Astrocyte (in vitro differentiated cells and primary cell): ENCODE results near the gene FHAD1. TPM values are rescaled to one million over a fixed set of nuclear protein-coding genes. Genes with fewer than 3 reads are reported as not detected.

Source experiments
- DNase-seq: peaks from one replicate; pipeline ENCODE4 v3.0.0-alpha.2; 2010; ENCODE audit warnings: low read depth
- FAIRE-seq: peaks from 2 replicates; lab custom pipeline; 2011; peaks lifted over from hg19 to GRCh38; lab: Jason Lieb, UNC
- H2AFZ ChIP-seq: 2 replicates; pipeline ENCODE4 v1.6.0; 2012; ENCODE audit warnings: low read depth, low read length, inconsistent platforms
- H3K27ac ChIP-seq: 2 replicates; pipeline ENCODE4 v1.5.1; 2011; ENCODE audit warnings: low read depth, low read length, inconsistent platforms
- H3K27me3 ChIP-seq: 2 replicates; pipeline ENCODE4 v1.6.0; 2011; ENCODE audit warnings: low read length, inconsistent platforms; ENCODE audit not compliant: insufficient read depth
- H3K36me3 ChIP-seq: 2 replicates; pipeline ENCODE4 v1.5.1; 2011; ENCODE audit warnings: low read length, inconsistent platforms; ENCODE audit not compliant: insufficient read depth
- H3K4me1 ChIP-seq: 2 replicates; pipeline ENCODE4 v1.5.1; 2011; ENCODE audit warnings: low read length, inconsistent platforms; ENCODE audit not compliant: insufficient read depth
- H3K4me2 ChIP-seq: 2 replicates; pipeline ENCODE4 v1.6.0; 2012; ENCODE audit warnings: low read length, inconsistent platforms
- H3K4me3 ChIP-seq: 2 replicates; pipeline ENCODE4 v1.5.1; 2011; ENCODE audit warnings: low read depth, mild to moderate bottlenecking, low read length, inconsistent platforms; ENCODE audit not compliant: insufficient read depth
- H3K79me2 ChIP-seq: 2 replicates; pipeline ENCODE4 v1.6.0; 2012; ENCODE audit warnings: mild to moderate bottlenecking, low read length, inconsistent platforms; ENCODE audit not compliant: insufficient read depth
- H3K9ac ChIP-seq: 2 replicates; pipeline ENCODE4 v1.6.0; 2012; ENCODE audit warnings: mild to moderate bottlenecking, low read length, inconsistent platforms
- H3K9me3 ChIP-seq: 2 replicates; pipeline ENCODE4 v1.5.1; 2012; ENCODE audit warnings: low read depth, mild to moderate bottlenecking, low read length, inconsistent platforms; ENCODE audit not compliant: insufficient read depth
- H4K20me1 ChIP-seq: 2 replicates; pipeline ENCODE4 v1.6.0; 2012; ENCODE audit warnings: low read length, inconsistent platforms; ENCODE audit not compliant: insufficient read depth
- H3K27ac Mint-ChIP-seq: one replicate; pipeline ENCODE4 v1.8.0; 2021; ENCODE audit warnings: mild to moderate bottlenecking, mixed read lengths; ENCODE audit not compliant: unreplicated experiment
- H3K27me3 Mint-ChIP-seq: one replicate; pipeline ENCODE4 v1.8.0; 2021; ENCODE audit warnings: low read depth, mixed read lengths; ENCODE audit not compliant: unreplicated experiment
- H3K36me3 Mint-ChIP-seq: one replicate; pipeline ENCODE4 v1.8.0; 2021; ENCODE audit warnings: low read depth, mixed read lengths; ENCODE audit not compliant: unreplicated experiment
- H3K4me1 Mint-ChIP-seq: one replicate; pipeline ENCODE4 v1.8.0; 2021; ENCODE audit warnings: low read depth, mixed read lengths; ENCODE audit not compliant: unreplicated experiment
- H3K4me3 Mint-ChIP-seq: one replicate; pipeline ENCODE4 v1.8.0; 2021; ENCODE audit warnings: mild to moderate bottlenecking, moderate library complexity, mixed read lengths; ENCODE audit not compliant: unreplicated experiment
- H3K9me3 Mint-ChIP-seq: one replicate; pipeline ENCODE4 v1.8.0; 2021; ENCODE audit warnings: mild to moderate bottlenecking, mixed read lengths; ENCODE audit not compliant: unreplicated experiment
- EZH2 ChIP-seq: IDR thresholded peaks from 2 replicates; pipeline ENCODE4 v1.6.1; 2012; ENCODE audit warnings: mild to moderate bottlenecking, low read length, inconsistent platforms; ENCODE audit not compliant: insufficient read depth
- total RNA-seq: library from RNA; stranded (reverse); gene quantifications from 2 replicates; pipeline ENCODE4 v1.2.1, GENCODE V29; 2021
- TF ChIP-seq, protein P1 (sequence below): IDR thresholded peaks from 2 replicates; pipeline ENCODE4 v1.5.1; 2011; ENCODE audit warnings: low read depth, mild to moderate bottlenecking, inconsistent platforms, low read length, moderate library complexity; ENCODE audit not compliant: insufficient read depth

The FHAD1 gene
- total RNA-seq, 1 donor from 2014 or later: 0.25 TPM

DNA sequence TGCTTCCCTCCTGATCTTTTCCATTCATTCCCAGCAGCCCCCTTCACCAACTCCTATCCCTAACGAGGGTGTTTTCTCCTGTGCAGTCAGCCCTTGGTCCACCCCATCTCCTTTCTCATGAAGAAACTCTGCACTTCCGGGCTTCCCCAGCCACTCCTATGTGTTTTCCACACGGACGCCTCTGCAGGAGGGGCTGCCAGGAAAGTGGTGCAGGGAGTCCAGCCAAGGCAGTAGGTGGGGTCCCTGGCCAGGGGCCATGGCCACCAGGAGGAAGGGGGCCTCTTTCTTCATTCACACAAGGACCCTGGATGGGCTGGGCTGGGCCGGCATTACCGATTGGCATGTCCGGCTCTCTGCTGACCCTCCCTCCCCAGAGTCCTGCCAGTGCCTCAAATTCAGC is 89.8 kb downstream of the FHAD1 start:
- Histone ChIP-seq H3K4me2 (peak overlapping the region; percentile 68), H3K9me3 (no peaks in the 10 kb centered on the region), H3K79me2 (no peaks in the 10 kb centered on the region), H2AFZ (peak overlapping the region; percentile 59), H3K36me3 (no peaks in the 10 kb centered on the region), H3K27ac (no peak overlapping the region), H3K4me1 (peaks cover 28% of the 10 kb centered on the region), H3K27me3 (peaks cover 3% of the 10 kb centered on the region), H3K4me3 (no peak overlapping the region), H3K9ac (peak overlapping the region; percentile 27), H4K20me1 (no peaks in the 10 kb centered on the region)
- Mint-ChIP-seq H3K9me3 (peaks cover 16% of the 10 kb centered on the region), H3K4me1 (peaks cover 27% of the 10 kb centered on the region), H3K4me3 (no peak overlapping the region), H3K36me3 (peaks cover 12% of the 10 kb centered on the region), H3K27ac (no peak overlapping the region), H3K27me3 (peaks cover 7% of the 10 kb centered on the region)
- TF ChIP-seq EZH2: no peak
- TF ChIP-seq, protein P1, sequence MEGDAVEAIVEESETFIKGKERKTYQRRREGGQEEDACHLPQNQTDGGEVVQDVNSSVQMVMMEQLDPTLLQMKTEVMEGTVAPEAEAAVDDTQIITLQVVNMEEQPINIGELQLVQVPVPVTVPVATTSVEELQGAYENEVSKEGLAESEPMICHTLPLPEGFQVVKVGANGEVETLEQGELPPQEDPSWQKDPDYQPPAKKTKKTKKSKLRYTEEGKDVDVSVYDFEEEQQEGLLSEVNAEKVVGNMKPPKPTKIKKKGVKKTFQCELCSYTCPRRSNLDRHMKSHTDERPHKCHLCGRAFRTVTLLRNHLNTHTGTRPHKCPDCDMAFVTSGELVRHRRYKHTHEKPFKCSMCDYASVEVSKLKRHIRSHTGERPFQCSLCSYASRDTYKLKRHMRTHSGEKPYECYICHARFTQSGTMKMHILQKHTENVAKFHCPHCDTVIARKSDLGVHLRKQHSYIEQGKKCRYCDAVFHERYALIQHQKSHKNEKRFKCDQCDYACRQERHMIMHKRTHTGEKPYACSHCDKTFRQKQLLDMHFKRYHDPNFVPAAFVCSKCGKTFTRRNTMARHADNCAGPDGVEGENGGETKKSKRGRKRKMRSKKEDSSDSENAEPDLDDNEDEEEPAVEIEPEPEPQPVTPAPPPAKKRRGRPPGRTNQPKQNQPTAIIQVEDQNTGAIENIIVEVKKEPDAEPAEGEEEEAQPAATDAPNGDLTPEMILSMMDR: no peak
- FAIRE-seq (no peak), DNase-seq (no peak)

DNA sequence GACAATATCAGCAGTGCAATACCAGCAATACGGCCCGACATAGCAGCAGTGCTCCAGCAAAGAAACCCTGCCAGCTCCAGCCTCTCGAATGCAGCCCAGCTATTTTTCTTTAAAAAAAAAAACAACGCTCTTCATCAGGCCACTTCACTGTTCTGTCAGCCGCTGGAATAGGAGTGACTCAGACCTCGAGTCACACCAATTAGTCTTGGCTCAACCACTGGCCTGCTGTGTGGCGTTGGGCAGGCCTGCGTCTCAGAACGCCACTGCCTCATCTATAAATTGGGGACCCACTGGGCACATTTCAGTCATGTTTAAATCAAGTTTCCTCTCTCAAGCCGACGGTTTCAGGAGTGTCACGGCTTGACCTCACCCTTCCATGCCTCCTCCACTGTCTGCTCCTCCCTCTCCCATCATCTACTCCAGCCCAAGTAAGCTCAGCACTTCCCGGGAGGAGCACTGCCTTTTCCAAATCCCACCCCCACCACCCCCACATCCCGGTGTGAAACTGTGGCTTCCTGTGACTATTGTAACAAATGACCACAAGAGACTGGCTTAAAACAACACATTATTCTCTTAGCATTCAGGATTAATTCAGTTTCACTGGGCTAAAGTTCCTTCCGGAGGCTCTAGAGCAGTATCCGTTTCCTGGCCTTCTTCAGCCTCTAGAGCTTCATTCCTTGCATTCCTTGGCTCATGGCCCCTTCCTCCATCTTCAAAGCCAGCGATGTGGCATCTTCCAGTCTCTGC is 90.8 kb downstream of the FHAD1 start:
- peak overlapping the region; percentile 91 for H3K27ac Mint-ChIP-seq
- Histone ChIP-seq H3K4me1 (peaks cover 33% of the 10 kb centered on the region), H3K9me3 (no peaks in the 10 kb centered on the region), H3K36me3 (no peaks in the 10 kb centered on the region), H3K27ac (peak overlapping the region; percentile 75), H3K4me3 (peak overlapping the region; percentile 24), H3K27me3 (no peaks in the 10 kb centered on the region), H2AFZ (peak overlapping the region; percentile 59), H3K9ac (peak overlapping the region; percentile 27), H3K4me2 (peak overlapping the region; percentile 68), H3K79me2 (no peaks in the 10 kb centered on the region), H4K20me1 (no peaks in the 10 kb centered on the region)
- peaks cover 16% of the 10 kb centered on the region for H3K9me3 Mint-ChIP-seq
- H3K36me3 Mint-ChIP-seq: peaks cover 12% of the 10 kb centered on the region
- H3K4me1 Mint-ChIP-seq: peaks cover 31% of the 10 kb centered on the region
- FAIRE-seq (peak; percentile 84), DNase-seq (peak; percentile 86)
- peaks cover 7% of the 10 kb centered on the region for H3K27me3 Mint-ChIP-seq
- H3K4me3 Mint-ChIP-seq: peak overlapping the region; percentile 9
- TF ChIP-seq, protein P1: no peak
- no peak for TF ChIP-seq EZH2

DNA sequence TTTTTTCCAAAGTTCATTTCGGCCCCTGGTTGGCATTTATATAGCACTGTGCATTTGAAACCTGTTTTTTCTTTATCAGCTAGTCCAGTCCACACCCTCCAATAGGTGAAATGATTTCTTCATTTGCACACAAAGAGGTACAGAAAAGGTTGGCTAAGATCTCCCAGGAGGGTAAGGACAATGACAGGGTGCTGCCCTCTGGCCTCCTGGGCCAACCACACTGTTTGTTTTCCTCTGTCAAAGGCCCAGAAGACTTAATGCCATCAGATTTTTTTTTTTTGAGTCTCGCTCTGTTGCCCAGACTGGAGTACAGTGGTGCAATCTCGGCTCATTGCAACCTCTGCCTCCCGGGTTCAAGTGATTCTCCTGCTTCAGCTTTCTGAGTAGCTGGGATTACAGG is 92.5 kb downstream of the FHAD1 start:
- peaks cover 16% of the 10 kb centered on the region for H3K9me3 Mint-ChIP-seq
- FAIRE-seq: no peak
- peaks cover 7% of the 10 kb centered on the region for H3K27me3 Mint-ChIP-seq

More for the DNA sequence above, 92.5 kb downstream of the FHAD1 start:
- no peaks in the 10 kb centered on the region for H3K79me2 ChIP-seq
- no peaks in the 10 kb centered on the region for H3K27me3 ChIP-seq
- no peak overlapping the region for H3K4me3 ChIP-seq
- no peak overlapping the region for H3K9ac ChIP-seq
- no peaks in the 10 kb centered on the region for H3K9me3 ChIP-seq
- Mint-ChIP-seq H3K4me1 (peaks cover 31% of the 10 kb centered on the region), H3K27ac (no peak overlapping the region), H3K4me3 (no peak overlapping the region), H3K36me3 (peaks cover 12% of the 10 kb centered on the region)
- no peaks in the 10 kb centered on the region for H4K20me1 ChIP-seq
- no peak overlapping the region for H3K27ac ChIP-seq
- DNase-seq: no peak
- H2AFZ ChIP-seq: no peak overlapping the region
- no peak for TF ChIP-seq EZH2
- TF ChIP-seq, protein P1: no peak
- H3K4me2 ChIP-seq: no peak overlapping the region
- no peaks in the 10 kb centered on the region for H3K36me3 ChIP-seq
- peaks cover 33% of the 10 kb centered on the region for H3K4me1 ChIP-seq
